ENCODE results near the gene FAM53A.

FAM53A gene

DNA sequence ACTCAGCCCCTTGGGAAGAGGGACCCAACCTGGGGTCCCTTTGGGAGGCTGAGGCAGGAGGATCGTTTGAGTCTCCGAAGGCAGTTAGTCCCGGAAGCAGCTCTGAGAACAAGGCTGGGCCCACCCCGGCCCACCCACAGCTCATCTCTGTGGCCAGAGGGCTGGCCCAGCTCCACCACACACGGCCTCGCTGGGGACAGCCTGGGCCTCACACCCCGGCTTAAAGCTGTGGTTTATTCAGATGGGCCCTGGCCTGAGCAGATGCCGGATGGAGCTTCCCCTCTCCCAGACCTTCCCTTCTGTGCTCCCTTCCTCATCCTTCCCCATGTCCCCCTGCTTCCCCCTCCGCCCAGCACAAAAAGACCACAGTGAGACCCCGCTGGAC is 54.4 kb downstream of the FAM53A start:
- TF ChIP-seq, protein P1, sequence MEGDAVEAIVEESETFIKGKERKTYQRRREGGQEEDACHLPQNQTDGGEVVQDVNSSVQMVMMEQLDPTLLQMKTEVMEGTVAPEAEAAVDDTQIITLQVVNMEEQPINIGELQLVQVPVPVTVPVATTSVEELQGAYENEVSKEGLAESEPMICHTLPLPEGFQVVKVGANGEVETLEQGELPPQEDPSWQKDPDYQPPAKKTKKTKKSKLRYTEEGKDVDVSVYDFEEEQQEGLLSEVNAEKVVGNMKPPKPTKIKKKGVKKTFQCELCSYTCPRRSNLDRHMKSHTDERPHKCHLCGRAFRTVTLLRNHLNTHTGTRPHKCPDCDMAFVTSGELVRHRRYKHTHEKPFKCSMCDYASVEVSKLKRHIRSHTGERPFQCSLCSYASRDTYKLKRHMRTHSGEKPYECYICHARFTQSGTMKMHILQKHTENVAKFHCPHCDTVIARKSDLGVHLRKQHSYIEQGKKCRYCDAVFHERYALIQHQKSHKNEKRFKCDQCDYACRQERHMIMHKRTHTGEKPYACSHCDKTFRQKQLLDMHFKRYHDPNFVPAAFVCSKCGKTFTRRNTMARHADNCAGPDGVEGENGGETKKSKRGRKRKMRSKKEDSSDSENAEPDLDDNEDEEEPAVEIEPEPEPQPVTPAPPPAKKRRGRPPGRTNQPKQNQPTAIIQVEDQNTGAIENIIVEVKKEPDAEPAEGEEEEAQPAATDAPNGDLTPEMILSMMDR (IDR thresholded peaks at IDR 0.05; ENCODE audit: low read depth, low read length, missing control alignments): no peak
- no peak overlapping the region for H3K4me3 ChIP-seq (ENCODE audit: low read depth, low read length)
- in situ Hi-C loops (cut with HindIII; ENCODE audit: low sequenced_read_pairs): no loop called here
- DNase-seq (ENCODE audit: low read depth): no peak

- TF ChIP-seq, protein P1 (IDR thresholded peaks at IDR 0.05; ENCODE audit: low read depth, low read length, missing control alignments): peak; percentile 91
- H3K4me3 ChIP-seq (ENCODE audit: low read depth, low read length): no peak overlapping the region
- no peak for DNase-seq (ENCODE audit: low read depth)
- in situ Hi-C loops (cut with HindIII; ENCODE audit: low sequenced_read_pairs): no loop called here
Measured at GRCh38 chr4:1628892-1629698, 55.0 kb downstream of the FAM53A start.

DNA sequence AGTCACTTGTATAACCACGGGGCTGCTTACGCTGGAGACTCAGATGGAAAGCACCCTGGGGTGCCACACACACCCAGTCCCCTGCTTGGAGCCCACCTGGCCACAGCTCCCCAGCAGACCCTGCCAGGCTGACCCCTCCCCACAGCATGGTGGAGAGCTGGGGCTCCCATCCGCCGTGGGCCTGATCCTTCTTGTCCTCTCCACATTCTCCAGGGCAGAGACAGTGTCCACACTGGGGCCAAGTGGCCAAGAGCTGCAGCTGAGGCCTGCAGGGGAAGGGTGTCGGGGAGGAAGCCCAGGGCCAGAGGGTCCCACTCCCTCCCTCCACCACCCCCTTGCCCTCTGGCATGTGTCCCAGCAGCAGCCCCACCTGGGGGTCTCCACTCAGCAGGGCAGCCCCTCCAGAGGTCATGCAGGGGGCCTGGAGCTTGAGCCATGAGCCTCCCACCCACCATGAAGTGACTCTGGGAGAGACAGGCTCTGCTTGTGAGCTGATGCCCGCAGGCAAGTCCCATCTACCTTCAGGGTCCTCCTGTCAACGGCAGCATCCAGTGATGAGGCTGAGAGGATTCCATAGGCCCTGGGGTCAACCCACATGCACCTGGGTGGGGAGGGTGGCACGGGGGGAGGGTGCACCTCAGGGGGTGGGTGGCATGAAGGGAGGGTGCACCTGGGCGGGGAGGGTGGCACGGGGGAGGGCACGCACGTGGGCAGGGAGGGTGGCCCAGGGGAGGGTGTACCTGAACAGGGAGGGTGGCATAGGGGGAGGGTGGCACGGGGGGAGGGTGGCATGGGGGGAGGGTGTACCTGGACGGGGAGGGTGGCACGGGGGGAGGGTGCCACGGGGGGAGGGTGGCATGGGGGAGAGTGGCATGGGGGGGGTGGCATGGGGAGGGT is 56.4 kb downstream of the FAM53A start:
- in situ Hi-C loops (cut with HindIII; ENCODE audit: low sequenced_read_pairs): no loop called here
- H3K4me3 ChIP-seq (ENCODE audit: low read depth, low read length): no peak overlapping the region
- no peak for DNase-seq (ENCODE audit: low read depth)
- TF ChIP-seq, protein P1 (IDR thresholded peaks at IDR 0.05; ENCODE audit: low read depth, low read length, missing control alignments): no peak

DNA sequence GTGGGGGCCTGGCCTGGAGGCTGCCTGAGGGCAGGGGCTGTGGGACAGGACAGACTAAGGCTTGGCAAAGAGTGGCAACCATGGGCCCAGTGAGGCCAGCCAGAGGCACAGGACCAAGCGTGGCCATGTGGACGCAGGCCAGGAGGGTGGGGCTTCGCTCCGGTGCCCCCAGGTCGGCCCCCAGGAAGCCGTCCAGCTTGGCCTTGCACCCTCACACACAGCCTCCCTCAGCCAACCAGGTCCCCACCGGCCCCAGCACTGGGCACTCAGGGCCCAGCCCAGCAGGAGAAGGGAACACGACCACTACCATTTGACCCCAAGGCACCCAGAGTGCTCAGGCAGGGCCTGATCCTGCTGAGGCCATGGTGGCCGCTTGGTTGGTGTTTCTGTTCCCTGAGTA is 57.2 kb downstream of the FAM53A start:
- TF ChIP-seq, protein P1 (IDR thresholded peaks at IDR 0.05; ENCODE audit: low read depth, low read length, missing control alignments): no peak
- no peak for DNase-seq (ENCODE audit: low read depth)
- in situ Hi-C loops (cut with HindIII; ENCODE audit: low sequenced_read_pairs): no loop called here

DNA sequence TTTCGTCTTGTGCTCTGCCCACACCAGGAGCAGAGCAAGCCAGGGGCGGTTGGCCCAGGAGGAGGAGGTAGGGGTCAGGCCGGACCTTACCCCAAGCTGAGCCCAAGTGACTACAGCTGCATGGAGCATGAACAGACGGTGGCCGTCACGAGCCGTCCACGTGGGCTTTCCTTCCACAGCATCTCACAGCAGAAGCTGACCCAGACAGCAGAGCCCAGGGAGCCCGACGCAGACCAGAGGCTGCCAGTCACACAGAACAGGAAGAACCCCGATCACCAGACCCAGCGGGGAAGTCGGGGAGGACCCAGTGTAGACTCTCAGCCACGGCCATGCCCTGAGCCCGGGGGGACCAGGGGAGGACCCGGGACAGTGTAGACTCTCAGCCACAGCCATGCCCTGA is 58.0 kb downstream of the FAM53A start:
- no peak for DNase-seq (ENCODE audit: low read depth)
- TF ChIP-seq, protein P1 (IDR thresholded peaks at IDR 0.05; ENCODE audit: low read depth, low read length, missing control alignments): no peak
- H3K4me3 ChIP-seq (ENCODE audit: low read depth, low read length): no peak overlapping the region
- in situ Hi-C loops (cut with HindIII; ENCODE audit: low sequenced_read_pairs): no loop called here

More for the DNA sequence above, 57.2 kb downstream of the FAM53A start:
- no peak overlapping the region for H3K4me3 ChIP-seq (ENCODE audit: low read depth, low read length)

GRCh38 chr4:1625600-1626138 is 58.4 kb downstream of the FAM53A start:
- no peak for DNase-seq (ENCODE audit: low read depth)
- TF ChIP-seq, protein P1 (IDR thresholded peaks at IDR 0.05; ENCODE audit: low read depth, low read length, missing control alignments): no peak
- in situ Hi-C loops (cut with HindIII; ENCODE audit: low sequenced_read_pairs): no loop called here
- no peak overlapping the region for H3K4me3 ChIP-seq (ENCODE audit: low read depth, low read length)

Measured in astrocyte of the cerebellum (primary cell).